Dermis blood vessel endothelial cell (primary cell): ENCODE results near the gene DDX5. TPM values are rescaled to one million over a fixed set of nuclear protein-coding genes. Genes with fewer than 3 reads are reported as not detected.

Experiments
- DNase-seq: peaks from one replicate; pipeline ENCODE4 v3.0.0; 2010
- total RNA-seq: library from RNA; depleted of rRNA; stranded (reverse); fragments of >200 nt; gene quantifications from 2 replicates; pipeline ENCODE4 v1.2.3, GENCODE V29; 2014

DDX5 gene
- 520 and 574 TPM in 2 replicates for total RNA-seq

DNA sequence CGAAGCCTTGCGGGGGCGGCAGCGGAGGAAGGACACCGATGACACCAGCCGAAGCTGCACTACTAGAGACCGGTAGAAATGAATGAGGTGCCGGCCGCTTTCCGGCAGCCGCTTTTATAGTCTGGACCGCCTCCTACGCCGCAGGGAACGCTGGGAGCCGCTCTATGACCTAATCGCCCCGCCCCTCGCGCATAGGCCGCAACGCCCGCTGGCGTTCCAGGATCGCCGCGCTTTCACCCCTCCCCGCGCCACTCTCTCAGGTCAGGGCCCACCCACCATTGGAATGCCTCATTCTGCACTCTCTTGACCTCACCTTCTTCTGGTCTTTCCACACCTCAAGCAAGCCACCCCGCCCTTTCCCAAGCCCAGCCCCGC lies at the start of gene DDX5:
Gene DDX5, minus strand, starts transcription at position 89 of the 375 bp plus-strand sequence. CDS start 170 bp downstream, outside the sequence.
- DNase-seq: peak; percentile 98

DNA sequence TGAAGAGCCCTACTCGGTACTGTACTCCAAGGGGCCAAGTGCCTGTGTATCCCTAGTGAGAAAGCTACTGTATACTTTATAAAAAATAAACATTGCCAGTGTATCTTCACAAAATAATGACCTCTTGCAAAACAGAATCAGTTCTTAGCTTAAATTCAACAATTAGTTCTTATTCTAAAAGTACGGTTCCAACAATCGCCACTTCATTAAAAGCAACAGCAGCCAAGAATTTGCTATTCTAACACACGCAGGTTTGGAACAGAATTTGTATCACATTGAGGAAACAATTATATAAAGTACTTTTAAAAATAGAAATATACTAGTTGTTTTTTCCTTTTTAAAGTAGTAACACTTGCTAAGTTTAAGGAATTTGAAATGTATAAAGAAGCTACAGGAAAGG lies 49.2 kb upstream of the DDX5 start:
- DNase-seq: no peak

DNA sequence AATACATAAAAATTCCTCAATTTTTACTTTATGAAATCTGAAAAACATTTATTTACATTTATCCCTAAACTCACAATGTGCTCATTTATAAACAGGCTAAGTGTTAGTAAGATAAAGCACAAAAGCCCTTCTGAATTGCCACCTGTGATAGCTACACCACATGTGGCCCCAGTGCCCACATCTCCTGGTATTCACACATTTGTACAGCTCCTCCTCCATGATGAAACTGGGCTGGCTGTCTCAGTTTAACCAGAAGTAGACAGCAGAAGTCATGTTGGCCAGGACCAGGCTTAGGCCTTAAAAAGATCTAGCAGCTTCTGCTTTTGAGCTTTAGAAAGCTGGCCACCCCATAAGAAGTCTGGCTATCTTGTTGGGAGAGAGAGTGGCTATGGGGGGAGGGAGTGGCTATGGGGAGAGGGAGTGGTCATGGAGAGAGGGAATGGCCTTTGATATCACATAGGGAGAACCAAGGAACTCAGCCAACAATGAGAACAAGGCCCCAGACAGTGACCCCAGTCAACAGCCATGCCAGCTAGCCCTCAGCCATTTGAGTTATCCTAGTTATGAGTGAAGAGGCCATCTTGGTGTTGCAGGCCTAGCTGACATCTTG lies 48.0 kb upstream of the DDX5 start:
- DNase-seq: no peak

DNA sequence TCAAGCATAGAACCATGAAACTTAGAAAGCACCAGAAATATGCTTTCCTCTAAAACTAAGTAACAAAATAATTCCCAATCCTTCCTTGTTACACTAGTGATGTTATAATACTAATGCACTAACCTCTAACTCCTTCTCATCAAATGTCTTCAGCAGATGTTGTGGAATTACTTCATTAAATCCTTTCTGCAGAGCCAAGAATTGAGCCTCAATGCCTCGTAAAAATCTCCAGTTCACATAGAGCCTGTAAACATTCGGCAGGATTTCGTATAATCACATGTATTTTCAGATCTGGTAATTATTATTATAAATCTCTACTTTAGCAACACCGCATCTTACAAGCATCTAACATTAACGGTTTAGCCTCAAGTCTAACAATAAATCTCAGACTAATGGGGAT lies 45.4 kb upstream of the DDX5 start:
- DNase-seq: no peak

DNA sequence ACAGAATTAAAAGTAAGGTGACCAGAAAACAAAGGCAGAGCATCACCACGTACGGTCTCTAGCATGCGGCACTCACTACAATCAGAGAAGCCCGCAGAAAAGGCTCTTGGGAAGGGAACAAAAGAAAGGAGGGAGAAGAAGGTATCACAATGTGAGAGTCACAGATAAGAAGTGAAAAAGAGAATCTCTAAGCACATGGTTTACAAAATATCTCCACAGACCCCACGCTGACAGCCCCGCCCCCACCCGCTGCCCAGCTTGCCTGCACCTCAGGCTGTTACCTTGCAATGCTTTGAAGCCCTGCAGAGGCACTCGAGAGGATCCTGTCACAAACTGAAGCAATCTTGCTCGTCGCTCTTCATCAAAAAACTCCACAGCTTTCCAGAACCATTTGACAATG lies 41.2 kb upstream of the DDX5 start:
- no peak for DNase-seq

DNA sequence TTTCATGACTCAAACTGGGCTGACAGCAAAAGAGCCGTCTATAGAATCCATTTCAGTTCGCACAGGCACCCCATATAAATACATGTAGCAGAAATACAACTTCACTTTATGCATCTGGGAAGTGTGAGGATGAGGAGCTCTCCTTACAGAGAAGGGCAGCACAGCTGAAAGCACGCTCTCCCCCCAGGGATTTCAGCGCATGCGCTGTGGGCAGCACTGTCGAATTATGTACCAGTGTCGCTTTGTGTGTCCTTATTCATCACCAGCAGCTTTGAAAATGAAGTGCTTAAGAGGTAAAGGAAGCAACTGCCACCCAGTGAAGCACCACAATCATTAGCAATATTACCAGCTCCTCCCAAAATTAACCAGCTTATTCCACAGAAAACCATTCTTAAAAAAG lies 40.6 kb upstream of the DDX5 start:
- DNase-seq: no peak

DNA sequence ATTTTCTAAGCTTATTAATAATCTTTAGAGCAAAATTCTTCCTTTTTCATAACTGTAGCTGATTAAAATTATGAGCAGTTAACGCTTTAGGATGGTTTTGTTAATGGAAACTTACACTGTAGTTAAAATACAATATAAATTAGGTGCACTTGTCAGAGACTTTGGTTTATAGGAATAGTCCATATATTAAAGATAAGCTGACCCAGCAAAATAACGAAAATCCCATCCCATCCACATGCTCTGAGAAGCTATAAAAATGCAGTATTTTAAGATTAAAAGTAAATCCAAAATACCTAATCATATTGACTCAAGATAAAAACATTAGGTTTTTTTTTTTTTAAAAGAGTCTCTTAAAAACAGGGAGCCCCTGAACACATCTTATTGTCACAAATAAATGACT lies 38.7 kb upstream of the DDX5 start:
- no peak for DNase-seq

DNA sequence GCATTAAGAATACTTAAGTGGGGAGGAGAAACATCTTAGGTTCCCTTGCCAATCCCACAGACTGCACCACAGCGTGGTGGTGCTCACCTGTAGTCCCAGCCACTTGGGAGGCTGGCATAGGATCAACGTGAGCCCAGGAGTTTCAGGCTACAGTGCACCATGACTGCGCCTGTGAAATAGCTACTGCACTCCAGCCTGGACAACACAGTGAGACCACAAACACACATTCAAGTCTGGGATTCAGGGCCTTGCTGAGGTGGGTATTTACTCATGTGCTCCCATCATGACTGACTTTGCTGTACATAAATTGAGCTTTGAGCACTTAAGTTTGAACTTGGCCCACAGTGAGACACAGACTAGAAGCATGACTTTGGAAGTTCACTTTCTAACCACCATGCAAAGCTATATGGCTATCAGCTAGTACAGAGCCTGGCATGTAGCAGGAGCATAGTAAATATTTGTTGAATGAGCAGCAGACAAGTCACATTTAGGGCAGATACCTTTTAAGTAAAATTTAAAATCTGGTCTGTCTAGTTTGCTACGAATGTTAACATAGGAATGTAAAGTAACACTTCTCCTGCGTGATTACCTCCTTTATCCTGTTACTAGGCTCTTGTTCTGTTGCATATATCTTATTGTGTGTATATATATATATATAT lies 34.2 kb upstream of the DDX5 start:
- DNase-seq: no peak

DNA sequence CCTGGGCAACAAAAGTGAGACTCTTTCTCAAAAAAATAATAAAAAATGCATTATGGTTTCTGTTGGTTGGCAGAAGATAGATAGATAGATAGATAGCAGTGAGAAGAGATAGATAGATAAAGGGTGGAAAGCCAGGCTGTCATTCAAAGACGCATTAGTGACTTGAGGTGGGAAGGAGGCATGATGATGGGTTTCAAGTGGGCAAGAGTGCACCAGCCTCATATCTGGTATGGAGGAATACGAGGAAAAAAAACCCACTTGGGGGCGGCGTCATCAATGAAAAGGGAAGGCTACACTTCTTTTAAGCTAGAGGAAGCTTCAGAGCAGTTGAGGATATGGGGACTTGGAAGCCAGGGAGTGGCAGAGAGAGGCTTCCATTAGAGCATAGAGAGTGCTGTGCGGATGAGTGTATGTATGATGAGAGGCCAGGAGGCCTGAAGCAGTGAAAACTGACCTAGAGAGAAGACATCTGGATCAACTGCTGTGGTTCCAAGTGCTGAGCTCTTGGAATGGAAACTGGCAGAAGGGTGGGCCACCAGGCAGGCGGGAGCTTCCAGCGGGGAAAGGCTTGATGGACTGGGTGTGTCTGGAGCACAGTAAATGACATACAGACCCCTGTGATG lies 32.5 kb upstream of the DDX5 start:
- no peak for DNase-seq

DNA sequence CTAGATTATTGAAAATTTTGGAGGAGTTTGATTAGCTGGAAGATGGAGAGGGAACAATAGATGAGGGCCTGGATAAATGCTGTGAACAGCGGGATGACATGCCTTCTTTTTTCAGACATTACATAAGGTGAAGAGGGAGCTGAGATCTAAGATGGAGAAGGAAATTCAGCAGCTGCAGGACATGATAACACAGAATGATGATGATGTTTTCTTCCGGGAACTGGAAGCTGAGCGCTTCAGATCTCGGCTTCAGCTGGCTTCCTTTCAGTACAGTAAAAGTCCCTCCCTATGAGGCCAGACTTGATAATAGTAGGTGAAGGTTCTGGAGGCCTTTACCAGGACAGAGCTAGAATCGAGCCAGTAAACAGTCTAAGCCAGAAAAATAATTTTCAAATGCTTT lies 31.4 kb upstream of the DDX5 start:
- peak; percentile 22 for DNase-seq

DNA sequence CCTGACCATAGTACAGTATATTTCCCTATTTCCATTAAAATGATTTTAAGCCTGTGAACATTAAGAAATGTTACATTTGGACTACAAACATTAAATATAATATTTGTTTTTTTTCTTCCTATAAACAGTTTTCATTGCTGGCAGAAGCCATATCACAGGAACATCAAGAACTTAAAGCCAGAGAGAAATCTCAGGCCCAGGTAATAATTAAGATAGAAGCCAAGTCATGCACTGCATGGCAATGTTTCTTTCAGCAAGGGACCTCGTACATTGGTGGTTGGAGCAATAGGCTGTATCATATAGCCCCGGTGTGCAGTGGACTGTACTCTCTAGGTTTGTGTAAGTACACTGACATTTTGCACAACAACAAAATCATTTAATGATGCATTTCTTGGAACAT lies 30.8 kb upstream of the DDX5 start:
- DNase-seq: no peak

DNA sequence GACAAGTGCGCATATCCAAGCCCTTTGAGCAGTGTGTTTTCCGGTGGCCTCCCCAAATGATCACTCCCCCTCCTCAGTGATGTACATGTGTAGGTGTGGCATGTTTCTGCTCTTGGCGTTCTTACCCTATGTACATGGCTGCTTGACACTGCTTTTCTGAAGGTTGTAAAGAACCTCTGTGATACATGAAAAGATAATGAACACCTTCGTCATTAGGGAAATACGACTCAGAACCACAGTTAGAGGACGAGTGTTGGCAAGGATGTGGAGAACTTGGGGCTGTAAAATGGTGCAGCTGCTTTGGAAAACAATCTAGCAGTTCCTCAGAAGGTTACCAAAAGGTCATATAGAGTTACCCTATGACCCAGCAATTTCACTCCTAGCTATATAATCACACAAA lies 29.3 kb upstream of the DDX5 start:
- no peak for DNase-seq

DNA sequence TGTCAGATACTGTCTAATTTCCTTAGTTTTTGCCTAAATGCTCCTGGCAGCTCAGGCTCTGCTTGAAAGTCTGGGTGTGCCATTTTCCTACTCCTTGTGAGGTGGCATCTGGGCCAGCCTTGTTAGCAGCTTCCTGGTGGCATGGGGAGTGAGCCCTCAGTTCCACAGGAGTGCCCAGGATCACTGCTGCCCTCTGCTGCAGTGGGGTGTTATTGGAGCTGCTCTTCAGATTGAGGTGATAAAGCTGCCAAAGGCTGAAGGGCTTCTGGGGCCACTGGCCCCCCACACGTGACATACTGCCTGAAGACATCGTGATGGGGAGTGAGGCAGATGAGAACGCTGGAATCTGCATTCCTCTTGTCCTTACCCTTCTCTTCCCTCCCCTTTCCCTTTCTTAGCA lies 28.1 kb upstream of the DDX5 start:
- DNase-seq: peak; percentile 47

DNA sequence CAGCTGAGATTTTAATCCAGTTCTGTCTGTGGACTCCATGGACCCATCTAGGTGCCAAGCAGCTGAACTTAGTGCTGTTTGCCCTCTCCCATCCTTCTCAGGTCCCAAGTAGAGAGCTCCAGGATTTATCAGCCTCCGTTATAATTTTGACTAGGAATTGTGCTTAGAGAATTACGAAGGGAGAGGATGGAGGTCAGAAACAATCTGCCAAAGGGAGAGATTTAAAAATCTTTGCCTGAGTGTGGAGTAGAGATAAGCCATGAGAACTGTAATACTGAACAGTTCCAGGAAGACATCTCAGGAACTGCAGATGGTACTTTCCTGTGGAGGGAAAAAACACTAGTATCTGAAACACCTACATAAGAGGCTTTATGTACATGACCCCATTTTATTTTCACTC lies 27.7 kb upstream of the DDX5 start:
- no peak for DNase-seq

DNA sequence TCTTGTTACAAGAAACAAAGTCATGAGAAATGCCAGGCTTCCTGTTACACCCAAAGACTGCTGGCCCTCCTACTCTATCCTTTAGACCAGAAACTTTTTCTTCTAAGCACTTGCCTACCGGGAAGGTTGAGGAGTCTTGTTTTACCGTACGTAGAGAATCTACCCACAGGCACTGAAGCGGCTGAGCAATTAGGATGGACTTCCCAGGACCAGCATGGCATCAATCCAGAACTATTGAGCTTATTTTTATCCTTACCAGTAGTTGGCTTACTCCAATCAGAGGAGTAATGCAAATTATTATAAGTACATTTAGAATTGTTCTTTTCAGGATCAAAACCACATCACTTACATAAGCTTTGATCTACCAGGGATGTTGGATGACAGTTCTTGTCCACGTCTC lies 26.3 kb upstream of the DDX5 start:
- DNase-seq: no peak

DNA sequence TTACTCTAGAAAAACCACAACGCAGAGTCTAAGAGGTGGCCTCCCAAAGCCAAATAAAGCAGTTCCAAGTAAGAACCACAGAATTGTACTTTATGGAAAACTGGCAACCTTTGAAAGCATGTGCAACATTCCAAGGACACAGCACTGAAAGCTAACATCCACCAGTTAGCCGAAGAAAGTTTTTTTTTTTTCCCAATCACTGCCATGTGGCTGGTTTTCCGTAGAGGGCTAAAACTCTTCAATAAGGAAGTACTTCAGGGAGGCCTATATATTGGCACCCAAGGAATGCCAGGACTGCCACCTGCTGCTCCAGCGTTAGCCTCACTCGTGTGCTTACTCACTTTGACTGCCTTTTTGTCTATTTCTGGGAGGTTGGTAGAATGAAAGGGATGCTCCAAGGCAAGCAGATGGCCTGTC lies 25.9 kb upstream of the DDX5 start:
- no peak for DNase-seq

DNA sequence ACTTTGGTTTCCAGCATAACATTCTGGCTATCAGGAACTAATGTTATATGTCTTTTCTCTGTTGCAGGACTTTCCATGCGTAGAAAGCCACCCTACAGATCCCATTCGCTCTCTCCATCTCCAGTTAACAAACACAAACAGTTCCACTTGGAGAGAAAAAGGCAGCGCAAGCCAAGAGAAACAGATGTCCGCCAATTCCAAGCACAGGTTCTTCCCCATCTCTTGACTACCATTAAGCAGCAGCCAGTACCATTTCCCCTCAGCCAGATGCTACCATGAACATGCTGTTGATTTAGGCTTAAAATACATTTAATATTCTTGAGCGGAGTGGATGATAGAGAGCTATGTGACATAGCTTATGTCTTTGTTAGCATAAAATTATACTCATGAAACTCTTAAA lies 23.1 kb upstream of the DDX5 start:
- no peak for DNase-seq

DNA sequence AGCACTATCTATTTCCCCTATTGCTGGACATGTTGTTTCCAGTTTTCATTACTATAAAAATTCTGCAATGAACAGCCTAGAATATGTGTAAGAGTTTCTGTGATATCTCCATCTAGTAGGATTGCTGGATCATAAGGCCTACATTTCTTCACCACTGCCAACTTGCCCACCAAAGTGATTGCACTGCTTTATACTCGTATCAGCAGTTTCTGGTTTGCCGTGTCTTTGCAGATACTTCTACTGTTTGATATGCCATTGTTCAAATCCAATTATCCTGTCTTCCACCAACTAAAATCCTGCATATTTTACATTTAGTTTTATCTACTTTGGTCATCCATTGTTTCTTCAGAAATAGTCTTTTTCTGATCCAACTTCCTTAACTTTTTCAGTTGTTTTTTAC lies 21.8 kb upstream of the DDX5 start:
- DNase-seq: no peak

DNA sequence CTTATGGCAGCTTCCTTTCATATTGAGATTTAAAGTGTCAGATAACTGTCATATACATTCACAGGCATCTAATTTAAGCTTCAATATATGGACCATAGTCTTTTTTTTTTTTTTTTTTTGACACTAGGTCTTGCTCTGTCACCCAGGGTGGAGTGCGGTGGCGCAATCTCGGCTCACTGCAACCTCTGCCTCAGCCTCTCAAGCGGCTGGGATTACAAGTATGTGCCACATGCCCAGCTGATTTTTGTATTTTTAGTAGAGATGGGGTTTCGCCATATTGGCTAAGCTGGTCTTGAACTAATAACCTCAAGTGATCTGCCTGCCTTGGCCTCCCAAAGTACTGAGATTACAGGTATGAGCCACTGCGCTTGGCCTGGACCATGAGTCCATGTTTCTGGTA lies 14.3 kb upstream of the DDX5 start:
- no peak for DNase-seq

DNA sequence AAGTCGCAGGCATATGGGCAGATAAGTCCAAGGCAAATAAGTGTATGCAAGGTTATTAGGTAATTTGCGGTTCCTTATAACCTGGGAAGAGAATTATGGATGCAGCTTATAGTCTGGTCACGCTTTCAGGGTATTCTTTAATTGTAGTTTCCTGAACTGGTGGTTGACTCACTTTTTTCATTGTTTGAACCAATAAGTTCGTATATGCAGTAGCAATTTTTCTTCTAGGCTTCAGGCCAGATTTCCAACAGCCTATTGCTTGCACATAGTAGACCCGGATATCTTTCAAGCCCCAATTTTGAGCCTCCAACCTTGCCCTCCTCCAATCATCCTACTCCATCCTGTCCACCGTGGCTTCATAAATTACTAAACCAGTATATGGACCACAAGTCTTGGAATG lies 13.5 kb upstream of the DDX5 start:
- DNase-seq: peak; percentile 67

DNA sequence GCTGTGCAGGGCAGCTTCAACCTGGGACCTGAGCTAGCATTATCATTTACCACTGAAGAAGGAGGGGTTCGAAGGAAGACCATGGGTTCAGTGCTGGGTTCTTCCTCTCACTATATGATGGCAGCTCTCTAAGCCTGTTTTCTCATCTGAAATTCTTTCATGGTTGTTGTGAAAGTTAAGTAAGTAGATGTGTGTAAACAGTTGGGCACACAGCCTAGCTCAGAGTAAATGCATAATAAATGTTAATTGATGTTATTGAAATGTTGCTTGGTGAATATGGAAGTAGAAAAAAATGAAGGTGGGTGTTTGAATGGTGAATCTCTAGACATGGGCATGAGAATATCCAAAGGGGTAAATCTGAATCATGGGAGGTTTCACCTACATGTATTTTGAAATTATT lies 9.7 kb upstream of the DDX5 start:
- DNase-seq: no peak

DNA sequence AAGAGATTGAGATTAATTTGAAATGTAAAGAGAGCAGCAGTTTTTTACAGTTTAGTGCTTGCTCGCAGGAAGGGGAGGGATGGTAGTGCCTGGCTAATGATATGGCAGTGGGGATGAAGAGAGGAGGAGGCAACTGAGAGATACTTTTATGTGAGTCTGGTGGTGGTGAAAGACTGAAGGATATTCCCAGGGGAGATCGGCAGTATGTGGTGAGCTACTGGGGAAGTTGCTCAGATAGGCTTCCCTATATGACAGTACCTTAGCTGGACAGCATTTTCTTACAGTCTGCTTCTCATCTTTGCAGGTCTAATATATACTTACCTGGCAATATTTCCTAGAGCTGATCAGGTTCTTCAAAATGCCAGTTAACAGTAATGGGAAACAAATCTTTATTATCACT lies 9.3 kb upstream of the DDX5 start:
- DNase-seq: no peak

DNA sequence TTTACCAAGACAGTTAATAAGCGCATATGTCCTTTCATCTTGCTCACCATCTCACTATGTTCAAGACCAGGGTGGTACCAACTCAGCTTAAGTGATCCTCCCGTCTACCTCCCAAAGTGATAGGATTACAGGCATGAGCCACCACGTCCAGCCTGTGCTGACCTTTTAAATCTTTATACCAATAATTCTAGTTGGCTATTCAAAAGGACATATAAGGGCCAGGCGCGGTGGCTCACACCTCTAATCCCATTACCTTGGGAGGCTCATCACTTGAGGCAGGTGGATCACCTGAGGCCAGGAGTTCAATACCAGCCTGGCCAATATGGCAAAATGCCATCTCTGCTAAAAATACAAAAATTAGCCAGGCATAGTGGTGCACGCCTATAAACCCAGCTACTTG lies 3.1 kb upstream of the DDX5 start:
- no peak for DNase-seq

DNA sequence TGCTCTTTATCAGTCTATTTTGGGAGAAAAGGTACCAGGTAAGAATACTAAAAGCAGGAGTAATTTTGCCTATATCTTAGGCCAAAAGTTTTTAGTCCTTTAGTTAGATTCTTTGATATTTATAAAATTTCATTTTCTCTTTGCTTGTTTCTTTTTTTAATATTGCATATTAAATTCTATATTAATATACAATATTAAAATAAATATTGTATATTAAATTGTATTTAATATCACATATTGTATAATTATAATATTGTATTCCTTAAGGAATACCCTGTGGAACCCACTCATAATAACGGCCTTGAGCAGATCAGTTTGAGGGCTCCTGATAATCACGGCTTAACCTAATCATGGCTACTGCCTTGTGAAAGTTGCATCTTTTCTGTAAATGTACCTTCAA lies 2.6 kb upstream of the DDX5 start:
- no peak for DNase-seq

DNA sequence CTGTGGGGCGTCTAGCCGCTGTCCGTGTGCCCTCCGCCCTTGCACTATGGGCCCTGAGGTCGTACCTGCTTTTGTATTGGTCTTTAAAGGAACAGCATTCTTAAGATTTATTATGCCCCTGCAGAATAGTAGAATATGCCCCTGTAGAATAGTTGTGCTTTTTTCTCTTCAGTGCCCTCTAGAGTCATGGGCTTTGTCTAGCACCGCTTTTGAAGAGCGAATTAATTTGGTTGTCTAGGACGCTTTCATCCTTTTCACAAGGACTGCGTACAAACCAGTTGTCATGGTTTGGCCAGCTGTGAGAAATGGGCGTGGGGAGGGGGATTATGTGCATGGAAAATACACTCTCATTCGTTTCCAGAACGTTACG lies 1.3 kb upstream of the DDX5 start:
- peak; percentile 86 for DNase-seq
